Osteocyte (in vitro differentiated cells): ENCODE data around the gene HINT2. TPM values are rescaled to one million over a fixed set of nuclear protein-coding genes. Genes with fewer than 3 reads are reported as not detected.
A peak's percentile ranks its signal among the peaks of the same experiment; 100 is the strongest.

Source experiments
- DNase-seq: peaks from one replicate; pipeline ENCODE4 v3.0.0; 2021; ENCODE audit warnings: mixed read lengths; ENCODE audit not compliant: unreplicated experiment; ENCODE audit errors: extremely low spot score
- H3K27ac Mint-ChIP-seq: one replicate; pipeline ENCODE4 v1.8.0; 2021; ENCODE audit warnings: mild to moderate bottlenecking, mixed read lengths; ENCODE audit not compliant: unreplicated experiment
- H3K27me3 Mint-ChIP-seq: one replicate; pipeline ENCODE4 v1.8.0; 2021; ENCODE audit warnings: mixed read lengths; ENCODE audit not compliant: unreplicated experiment
- H3K36me3 Mint-ChIP-seq: one replicate; pipeline ENCODE4 v1.8.0; 2021; ENCODE audit warnings: mixed read lengths; ENCODE audit not compliant: unreplicated experiment
- H3K4me1 Mint-ChIP-seq: one replicate; pipeline ENCODE4 v1.8.0; 2021; ENCODE audit warnings: mixed read lengths; ENCODE audit not compliant: unreplicated experiment
- H3K4me3 Mint-ChIP-seq: one replicate; pipeline ENCODE4 v1.8.0; 2021; ENCODE audit warnings: mild to moderate bottlenecking, moderate library complexity, mixed read lengths; ENCODE audit not compliant: unreplicated experiment
- H3K9me3 Mint-ChIP-seq: one replicate; pipeline ENCODE4 v1.8.0; 2021; ENCODE audit warnings: mixed read lengths; ENCODE audit not compliant: unreplicated experiment
- total RNA-seq: library from RNA; stranded (reverse); gene quantifications from 2 replicates; pipeline ENCODE4 v1.2.1, GENCODE V29; 2021
- TF ChIP-seq, protein P1 (sequence below): fragments of 200-600 bp; sonication (generic); IDR thresholded peaks from 2 replicates; pipeline ENCODE4 v1.5.0; 2021; ENCODE audit warnings: antibody characterized with exemption, mild to moderate bottlenecking, moderate library complexity

HINT2 gene
- total RNA-seq, 1 donor from 2014 or later, result 36.0 TPM

DNA sequence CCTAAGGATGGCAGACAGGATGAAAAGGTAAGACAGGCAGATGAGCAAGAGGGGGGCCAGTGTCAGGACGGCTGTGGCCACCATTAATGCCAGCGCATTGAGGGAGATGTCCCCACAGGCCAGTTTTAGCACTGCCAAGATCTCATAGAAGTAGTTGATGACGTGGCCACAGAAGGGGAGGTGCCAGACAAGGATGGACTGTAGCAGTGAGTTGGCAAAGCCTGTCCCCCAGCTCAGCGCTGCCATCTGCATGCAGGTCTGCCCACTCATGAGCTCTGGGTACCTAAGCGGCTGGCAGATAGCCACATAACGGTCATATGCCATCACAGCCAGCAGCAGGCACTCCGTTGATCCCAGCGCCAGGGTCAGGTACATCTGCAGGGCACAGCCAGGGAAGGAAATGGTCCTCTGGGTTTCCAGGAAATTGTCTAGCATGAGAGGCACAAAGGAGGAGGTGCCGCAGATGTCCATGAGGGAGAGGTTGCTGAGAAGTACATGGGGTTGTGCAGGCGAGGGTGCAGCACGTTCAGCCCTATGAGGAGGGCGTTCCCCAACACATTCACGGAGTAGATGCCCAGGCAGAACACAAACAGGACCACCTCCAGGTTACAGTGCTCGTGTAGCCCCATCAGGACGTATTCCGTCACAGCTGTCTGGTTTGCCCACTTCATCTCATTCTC lies 44.6 kb upstream of the HINT2 start:
- peak; percentile 76 for DNase-seq
- H3K9me3 Mint-ChIP-seq, result no peaks in the 10 kb centered on the region
- no peak overlapping the region for H3K27ac Mint-ChIP-seq
- H3K4me1 Mint-ChIP-seq, result no peaks in the 10 kb centered on the region
- H3K27me3 Mint-ChIP-seq, result peaks cover 44% of the 10 kb centered on the region
- no peak overlapping the region for H3K4me3 Mint-ChIP-seq
- TF ChIP-seq, protein P1, sequence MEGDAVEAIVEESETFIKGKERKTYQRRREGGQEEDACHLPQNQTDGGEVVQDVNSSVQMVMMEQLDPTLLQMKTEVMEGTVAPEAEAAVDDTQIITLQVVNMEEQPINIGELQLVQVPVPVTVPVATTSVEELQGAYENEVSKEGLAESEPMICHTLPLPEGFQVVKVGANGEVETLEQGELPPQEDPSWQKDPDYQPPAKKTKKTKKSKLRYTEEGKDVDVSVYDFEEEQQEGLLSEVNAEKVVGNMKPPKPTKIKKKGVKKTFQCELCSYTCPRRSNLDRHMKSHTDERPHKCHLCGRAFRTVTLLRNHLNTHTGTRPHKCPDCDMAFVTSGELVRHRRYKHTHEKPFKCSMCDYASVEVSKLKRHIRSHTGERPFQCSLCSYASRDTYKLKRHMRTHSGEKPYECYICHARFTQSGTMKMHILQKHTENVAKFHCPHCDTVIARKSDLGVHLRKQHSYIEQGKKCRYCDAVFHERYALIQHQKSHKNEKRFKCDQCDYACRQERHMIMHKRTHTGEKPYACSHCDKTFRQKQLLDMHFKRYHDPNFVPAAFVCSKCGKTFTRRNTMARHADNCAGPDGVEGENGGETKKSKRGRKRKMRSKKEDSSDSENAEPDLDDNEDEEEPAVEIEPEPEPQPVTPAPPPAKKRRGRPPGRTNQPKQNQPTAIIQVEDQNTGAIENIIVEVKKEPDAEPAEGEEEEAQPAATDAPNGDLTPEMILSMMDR, result peak; percentile 11
- H3K36me3 Mint-ChIP-seq, result peaks cover 2% of the 10 kb centered on the region

DNA sequence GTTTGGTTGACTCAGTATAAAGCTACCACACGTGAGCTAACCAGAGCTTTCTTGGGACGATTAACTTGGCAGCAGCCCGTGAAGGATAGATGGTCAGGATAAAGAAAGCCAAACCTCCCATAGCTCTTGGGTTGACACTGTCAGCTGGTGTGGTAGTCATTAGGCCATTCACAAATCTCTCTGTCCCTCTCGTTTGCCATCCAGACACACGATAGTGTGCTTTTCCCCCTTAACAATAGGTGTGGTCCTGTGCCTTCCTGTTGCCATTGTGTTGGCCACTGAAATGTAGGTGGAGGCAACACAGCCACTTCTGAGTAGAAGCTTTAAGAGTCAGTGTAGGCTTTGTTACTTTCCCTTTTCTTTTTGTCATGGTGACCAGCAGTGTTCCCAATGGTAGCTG lies 43.6 kb upstream of the HINT2 start:
- Mint-ChIP-seq H3K27me3 (peaks cover 40% of the 10 kb centered on the region), H3K36me3 (peaks cover 6% of the 10 kb centered on the region), H3K4me3 (no peak overlapping the region), H3K9me3 (no peaks in the 10 kb centered on the region), H3K27ac (no peak overlapping the region), H3K4me1 (no peaks in the 10 kb centered on the region)
- DNase-seq, result peak; percentile 7
- TF ChIP-seq, protein P1, result no peak

DNA sequence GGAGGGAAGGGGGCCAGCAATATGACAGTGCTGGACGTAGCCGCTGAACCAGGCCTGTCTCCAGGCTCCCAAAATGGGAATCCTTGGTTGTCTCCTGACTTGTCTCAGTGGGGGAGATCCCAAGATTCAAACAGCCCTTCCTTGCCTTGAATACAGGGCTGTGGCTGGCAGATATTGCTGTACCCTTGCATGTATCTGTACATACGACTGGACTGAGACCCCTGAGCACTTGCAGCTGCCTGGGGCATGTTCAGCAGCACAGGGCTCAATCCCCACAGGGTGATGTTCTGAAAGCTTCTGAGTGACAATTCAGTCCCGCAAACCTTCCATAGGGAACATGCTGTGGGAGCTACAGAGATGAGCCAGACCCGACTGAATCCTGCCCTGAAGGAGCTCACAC lies 42.0 kb upstream of the HINT2 start:
- H3K27ac Mint-ChIP-seq, result no peak overlapping the region
- peak; percentile 78 for DNase-seq
- no peak overlapping the region for H3K4me3 Mint-ChIP-seq
- no peaks in the 10 kb centered on the region for H3K4me1 Mint-ChIP-seq
- peaks cover 25% of the 10 kb centered on the region for H3K27me3 Mint-ChIP-seq
- TF ChIP-seq, protein P1, result no peak
- no peaks in the 10 kb centered on the region for H3K9me3 Mint-ChIP-seq
- peaks cover 11% of the 10 kb centered on the region for H3K36me3 Mint-ChIP-seq

DNA sequence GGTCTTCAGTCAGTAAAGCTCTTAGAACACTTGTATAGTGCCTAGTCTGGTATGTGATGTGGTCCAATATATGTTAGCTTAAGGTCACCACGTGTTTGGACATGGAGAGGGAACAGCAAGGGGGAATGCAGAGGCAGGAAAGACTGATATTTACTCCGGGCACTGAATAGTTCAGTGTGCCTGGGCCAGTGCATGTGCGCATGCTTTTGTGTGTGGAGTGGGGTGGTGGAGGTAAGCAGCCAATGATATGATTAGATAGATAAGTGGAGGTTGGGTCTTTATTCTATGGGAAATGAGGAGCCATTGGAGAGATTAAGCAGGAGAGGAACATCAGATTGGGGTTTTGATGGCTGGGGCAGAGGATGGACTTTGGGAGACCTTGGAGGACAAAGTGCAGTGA lies 41.4 kb upstream of the HINT2 start:
- peaks cover 11% of the 10 kb centered on the region for H3K36me3 Mint-ChIP-seq
- TF ChIP-seq, protein P1, result no peak
- H3K27ac Mint-ChIP-seq, result no peak overlapping the region
- H3K4me1 Mint-ChIP-seq, result no peaks in the 10 kb centered on the region
- peaks cover 20% of the 10 kb centered on the region for H3K27me3 Mint-ChIP-seq
- H3K9me3 Mint-ChIP-seq, result no peaks in the 10 kb centered on the region
- no peak overlapping the region for H3K4me3 Mint-ChIP-seq
- DNase-seq, result peak; percentile 19

DNA sequence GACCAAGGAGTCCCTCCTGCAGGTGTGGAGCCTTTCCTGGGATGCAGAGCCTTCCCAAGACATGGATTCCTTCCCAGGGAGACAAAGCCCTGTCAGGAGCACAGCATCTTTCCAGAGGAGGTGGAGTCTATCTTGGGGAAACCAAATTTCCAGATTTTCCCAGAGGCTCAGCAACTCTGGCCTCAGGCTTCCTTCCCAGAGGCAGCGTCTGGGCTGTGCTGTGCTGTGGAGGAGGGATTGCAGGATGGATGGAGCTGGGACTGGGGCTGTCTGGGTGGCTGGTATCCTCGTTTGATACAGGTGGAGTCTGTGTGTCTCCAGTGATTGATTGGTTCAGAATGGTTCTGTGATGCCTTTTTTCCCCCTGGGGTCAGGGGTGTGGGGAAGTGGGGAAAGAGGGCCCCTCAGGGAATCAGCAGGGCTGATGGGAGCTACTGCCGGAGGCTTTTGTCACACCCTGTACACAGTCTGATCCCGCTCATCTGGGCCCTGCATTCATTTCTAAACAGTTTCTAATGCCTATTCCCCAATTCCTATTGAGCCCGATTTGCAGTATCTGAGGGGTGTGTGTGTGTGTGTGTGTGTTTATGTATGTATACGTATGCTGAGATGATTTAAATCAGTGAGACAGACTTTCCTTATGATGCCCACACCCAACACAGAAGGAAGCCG lies 39.4 kb upstream of the HINT2 start:
- Mint-ChIP-seq H3K9me3 (no peaks in the 10 kb centered on the region), H3K4me3 (no peak overlapping the region), H3K36me3 (peaks cover 19% of the 10 kb centered on the region)

More for the DNA sequence above, 39.4 kb upstream of the HINT2 start:
- DNase-seq, result peak; percentile 63
- Mint-ChIP-seq H3K27me3 (peaks cover 2% of the 10 kb centered on the region), H3K4me1 (no peaks in the 10 kb centered on the region), H3K27ac (no peak overlapping the region)
- TF ChIP-seq, protein P1, result no peak
